HG03378 (cell line): ENCODE data around the gene TIPIN.
"Not testable (repeated sequence)": the region's sequence is repeated elsewhere in the genome, so short reads cannot be mapped to it uniquely, and the experiment has no call there.

ENCODE experiments used
- ATAC-seq: cut with Tn5 transposase; IDR thresholded peaks from one replicate; pipeline ENCODE4 v1.9.1; 2021; ENCODE audit warnings: mild to moderate bottlenecking, moderate library complexity; ENCODE audit not compliant: unreplicated experiment

The TIPIN gene

DNA sequence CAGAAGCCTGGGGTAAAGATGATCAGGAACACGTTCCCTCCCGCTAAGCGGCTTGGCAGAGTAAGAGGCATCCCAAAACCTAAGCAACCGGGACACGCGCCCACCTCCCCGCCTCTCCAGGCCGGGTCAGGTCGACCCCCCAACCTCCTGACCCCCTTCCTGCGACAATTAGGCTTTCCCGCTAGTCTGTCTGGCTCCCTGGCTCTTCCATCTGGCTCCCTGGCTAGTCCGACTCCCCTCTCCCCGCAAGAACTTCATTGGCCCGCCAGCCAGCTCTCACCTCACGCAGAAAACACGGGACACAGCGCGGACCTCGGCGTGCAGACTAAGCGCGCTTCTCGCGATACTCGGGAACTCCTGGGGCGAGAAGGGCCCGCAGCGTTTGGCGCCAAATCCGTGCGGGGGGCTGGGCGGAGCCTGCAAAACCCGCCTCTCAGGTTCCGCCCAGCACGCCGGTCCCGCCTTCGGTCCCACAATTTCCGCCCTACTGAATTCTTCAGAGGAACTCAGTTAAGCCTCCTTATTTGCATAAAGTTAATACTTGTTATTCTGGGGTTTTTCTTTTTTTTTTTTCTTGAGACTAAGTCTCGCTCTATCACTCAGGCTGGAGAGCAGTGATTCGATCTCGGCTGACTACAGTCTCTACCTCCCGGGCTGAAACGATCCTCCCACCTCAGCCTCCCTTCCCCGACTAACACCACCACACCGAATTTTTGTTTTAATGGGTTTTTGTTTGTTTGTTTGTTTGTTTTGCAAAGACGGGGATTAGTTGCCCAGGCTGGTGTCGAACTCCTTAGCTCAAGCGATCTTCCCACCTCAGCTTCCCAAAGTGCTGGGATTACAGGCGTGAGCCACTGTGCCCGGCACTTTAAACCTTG, at the start of gene TIPIN:
Gene TIPIN, minus strand, starts transcription at position 327 of the 878 bp plus-strand sequence. CDS start 3,738 bp downstream, outside the sequence.
- ATAC-seq: peak; percentile 84

DNA sequence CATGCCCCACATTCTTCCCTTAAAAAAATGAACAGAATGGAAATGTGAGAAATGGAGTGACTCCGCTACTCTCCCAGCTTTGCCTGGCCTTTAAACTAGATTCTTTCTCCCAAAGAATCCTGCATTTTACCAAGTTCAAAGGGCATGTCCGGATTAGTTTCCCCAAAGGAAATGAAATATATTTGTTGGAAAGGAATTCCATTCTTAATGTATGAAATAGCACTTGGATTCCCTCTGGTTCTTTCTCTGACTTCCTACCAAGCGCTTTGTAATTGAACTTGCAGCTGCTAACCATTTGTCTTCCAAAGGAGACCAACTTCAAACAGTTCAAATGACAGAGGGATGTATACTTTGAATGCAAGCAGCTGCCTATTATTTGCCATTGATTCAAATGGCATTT, 49.1 kb upstream of the TIPIN start:
- ATAC-seq: no peak

- no peak for ATAC-seq
Measured at GRCh38 chr15:66405007-66405406, 48.5 kb upstream of the TIPIN start.

GRCh38 chr15:66404532-66404931, 48.0 kb upstream of the TIPIN start:
- ATAC-seq: no peak

DNA sequence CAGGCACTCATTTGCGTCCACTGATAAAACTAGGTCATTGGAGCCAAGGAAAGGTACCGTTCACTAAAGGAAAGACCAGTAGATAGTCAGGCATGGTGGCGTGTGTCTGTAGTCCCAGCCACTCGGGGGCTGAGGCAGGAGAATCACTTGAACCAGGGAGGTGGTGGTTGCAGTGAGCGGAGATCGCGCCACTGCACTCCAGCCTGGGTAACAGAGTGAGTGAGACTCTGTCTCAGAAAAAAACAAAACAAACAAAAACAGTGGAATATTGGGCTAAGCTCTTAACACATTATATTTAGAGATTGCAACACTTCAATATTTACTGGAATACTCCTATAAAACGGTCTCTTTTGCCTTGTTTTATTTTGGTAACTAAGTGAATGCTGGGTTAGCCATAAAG, 47.6 kb upstream of the TIPIN start:
- ATAC-seq: no peak

DNA sequence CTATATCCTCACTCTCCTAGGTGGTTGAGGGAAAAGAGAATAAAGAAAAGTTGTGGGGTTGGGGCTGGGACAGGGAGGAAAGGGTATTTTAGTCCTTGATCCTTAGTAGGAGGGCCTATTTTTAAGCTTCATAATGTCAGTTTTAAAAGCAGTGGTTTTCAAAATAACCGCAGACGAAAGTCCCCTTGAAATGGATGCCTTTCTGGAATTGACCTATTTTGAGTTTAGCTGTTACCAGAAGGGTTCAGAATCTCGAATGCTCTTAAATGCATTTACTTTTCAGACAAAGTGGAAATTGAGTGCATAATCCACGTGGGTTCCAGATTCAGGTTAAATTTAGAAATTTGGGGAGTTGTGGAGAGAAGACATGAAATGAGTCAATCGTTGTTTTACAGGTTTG, 46.8 kb upstream of the TIPIN start:
- ATAC-seq: no peak

- no peak for ATAC-seq
Measured at GRCh38 chr15:66402761-66403284, 46.3 kb upstream of the TIPIN start.

- ATAC-seq: no peak
Measured at GRCh38 chr15:66401130-66402021, 44.9 kb upstream of the TIPIN start.

DNA sequence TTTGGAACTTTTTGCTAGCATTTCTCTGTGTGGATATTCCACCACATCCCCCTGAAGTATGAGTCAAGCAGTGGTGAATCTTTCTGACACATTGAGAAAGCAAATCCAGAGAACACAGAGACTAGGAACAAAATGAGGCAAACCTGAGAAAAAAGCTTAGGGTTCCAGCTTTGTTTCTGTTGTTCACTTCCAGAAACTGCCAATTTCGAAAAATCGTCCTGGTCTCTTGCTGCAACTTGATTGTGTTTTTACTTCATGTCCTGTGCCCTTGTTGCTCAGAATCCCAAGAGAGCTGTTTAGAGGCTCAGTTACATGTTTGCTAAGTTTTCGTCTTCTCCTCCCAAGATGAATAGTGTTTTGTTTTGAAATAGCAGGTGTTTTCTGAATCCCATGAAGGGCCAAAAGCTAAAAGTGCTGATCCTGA, 43.9 kb upstream of the TIPIN start:
- no peak for ATAC-seq

- no peak for ATAC-seq
Measured at GRCh38 chr15:66399276-66399675, 42.8 kb upstream of the TIPIN start.

DNA sequence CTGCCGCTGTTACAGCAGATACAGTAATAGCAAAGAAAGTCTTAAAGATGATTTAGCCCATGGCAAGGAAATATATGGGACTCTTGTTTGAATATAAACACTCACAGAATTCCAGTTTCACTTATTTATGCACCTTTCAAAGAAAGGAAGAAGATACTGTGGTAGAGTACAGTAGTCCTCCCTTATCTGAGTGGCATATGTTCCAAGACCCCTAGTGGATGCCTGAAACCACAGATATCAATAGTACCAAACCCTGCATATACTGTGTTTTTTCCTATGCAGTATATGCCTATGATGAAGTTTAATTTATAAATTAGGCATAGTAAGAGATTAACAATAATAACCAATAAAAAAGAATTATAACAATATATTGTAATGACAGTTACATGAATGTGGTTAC, 38.4 kb upstream of the TIPIN start:
- ATAC-seq: no peak

GRCh38 chr15:66394472-66394871, 38.0 kb upstream of the TIPIN start:
- no peak for ATAC-seq

DNA sequence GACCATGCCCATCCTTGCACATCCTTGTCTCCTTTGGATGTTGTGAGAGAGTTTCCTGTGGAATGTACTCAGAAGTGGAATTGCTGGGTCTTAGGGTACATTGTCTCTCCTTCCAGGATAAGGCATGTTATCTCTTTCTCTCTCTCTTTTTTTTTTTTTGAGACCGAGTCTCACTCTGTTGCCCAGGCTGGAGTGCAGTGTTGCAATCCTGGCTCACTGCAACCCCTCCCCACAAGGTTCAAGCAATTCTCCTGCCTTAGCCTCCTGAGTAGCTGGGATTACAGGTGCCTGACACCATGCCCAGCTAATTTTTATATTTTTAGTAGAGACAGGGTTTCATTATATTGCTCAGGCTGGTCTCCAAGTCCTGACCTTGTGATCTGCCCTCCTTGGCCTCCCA, 36.6 kb upstream of the TIPIN start:
- not testable (repeated sequence) for ATAC-seq

- no peak for ATAC-seq
Measured at GRCh38 chr15:66390678-66391077, 34.2 kb upstream of the TIPIN start.

GRCh38 chr15:66389859-66390381, 33.4 kb upstream of the TIPIN start:
- ATAC-seq: no peak

DNA sequence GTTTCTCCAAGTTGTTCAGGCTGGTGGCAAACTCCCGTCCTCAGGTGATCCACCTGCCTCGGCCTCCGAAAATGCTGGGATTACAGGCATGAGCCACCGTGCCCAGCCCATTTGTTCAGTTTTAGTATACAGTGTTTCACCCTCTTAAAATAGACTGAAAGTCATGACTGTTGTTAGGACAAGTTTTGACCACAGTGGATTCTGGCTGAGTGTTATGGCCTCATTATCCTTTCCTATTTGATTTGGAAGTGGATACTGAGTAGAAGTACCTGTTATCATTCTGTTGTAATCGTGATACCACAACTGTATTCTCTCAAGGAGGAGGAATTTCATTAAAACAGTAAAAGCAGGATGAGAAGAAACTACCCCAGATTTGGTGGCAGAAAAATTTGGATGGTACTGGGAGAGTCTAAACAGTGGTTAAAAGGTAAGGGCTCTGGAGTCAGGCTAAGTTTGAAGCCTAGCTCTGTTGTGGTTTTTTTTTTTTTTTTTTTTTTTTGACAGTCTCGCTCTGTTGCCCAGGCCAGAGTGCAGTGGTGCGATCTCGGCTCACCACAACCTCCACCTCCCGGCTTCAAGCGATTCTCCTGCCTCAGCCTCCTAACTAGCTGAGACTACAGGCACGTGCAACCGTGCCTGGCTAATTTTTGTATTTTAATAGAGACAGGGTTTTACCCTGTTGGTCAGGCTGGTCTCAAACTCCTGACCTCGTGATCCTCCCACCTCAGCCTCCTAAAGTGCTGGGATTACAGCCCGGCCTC, 32.8 kb upstream of the TIPIN start:
- no peak for ATAC-seq

- no peak for ATAC-seq
Measured at GRCh38 chr15:66388576-66388975, 32.1 kb upstream of the TIPIN start.

- no peak for ATAC-seq
Measured at GRCh38 chr15:66388043-66388363, 31.5 kb upstream of the TIPIN start.

GRCh38 chr15:66387163-66388042, 30.9 kb upstream of the TIPIN start:
- ATAC-seq: no peak
